HG03108 (cell line): Measurements from ENCODE around the gene RPS27L.
A peak's percentile ranks its signal among the peaks of the same experiment; 100 is the strongest.

ENCODE experiments used
- ATAC-seq: cut with Tn5 transposase; IDR thresholded peaks from one replicate; pipeline ENCODE4 v1.9.1; 2021; ENCODE audit warnings: moderate library complexity; ENCODE audit not compliant: unreplicated experiment

Gene RPS27L

DNA sequence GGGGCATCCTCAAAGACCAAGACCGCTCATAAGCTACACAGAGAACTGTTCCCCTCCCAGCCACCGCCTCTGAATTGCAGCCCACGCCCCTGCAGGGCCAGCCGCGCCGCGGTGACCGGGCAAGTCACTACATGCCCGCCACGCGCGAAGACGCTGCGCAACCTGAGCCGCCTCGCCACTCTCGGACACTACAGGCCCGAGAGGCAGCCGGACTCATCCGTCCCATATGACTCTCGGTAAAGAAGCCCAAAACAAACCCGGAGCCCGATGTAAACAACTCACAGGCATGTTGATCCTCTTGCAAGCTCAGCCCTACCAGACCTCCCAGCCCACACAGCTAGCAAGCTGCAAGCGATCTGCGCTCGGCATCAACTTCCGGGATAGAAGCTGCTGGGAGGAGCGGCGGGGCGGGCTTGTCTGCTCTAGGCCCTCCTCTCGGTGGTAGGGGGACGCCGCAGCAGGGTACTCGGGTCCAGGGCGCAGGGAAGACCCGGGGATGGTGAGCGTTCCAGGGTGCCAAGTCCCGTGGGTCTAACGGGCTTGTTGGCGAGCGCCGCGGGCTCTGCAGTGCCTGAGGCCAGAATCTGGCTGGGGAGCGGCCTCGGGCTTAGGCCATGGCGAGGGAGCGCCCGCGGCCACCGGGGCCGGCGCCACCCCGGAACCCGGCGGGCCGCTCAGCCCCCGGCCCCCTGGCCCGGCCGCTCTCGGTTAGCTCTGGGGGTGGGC, at the start of gene RPS27L:
RPS27L (minus strand) TSS at position 360 of the 726 bp plus-strand sequence; CDS start at position 288, 72 bp downstream.
- peak; percentile 94 for ATAC-seq

- no peak for ATAC-seq
These were observed 48.8 kb upstream of the RPS27L start for GRCh38 chr15:63206079-63206478.

DNA sequence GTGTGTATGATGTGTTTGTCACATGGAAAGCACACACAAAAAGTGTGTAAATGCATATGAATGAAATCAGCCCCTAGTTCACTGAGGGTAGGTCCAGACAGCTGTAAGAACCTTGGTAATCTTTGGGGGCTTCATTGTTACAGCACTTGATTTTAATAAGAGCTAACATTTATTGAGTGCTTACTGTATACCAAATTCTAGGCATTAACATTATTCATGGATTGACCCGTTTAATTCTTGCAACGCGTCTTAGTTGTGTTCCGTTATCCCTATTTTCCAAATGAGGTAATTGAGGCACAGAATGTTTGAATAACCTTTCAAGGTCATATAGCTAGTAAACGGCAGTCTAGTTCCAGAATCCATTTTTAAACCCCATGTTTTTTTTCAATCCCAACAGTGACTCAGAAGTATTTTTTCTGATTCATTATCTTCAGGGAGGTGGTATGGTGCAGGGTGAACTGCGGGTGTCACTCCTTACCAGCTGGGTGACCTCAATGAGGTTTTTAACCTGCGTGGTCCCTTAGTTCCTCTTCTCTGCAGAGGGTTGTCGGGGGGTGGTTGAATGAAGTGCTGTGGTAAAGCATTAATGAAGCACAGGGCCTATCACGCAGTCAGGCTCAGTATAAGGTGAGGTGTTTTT, 46.3 kb upstream of the RPS27L start:
- ATAC-seq, result no peak

DNA sequence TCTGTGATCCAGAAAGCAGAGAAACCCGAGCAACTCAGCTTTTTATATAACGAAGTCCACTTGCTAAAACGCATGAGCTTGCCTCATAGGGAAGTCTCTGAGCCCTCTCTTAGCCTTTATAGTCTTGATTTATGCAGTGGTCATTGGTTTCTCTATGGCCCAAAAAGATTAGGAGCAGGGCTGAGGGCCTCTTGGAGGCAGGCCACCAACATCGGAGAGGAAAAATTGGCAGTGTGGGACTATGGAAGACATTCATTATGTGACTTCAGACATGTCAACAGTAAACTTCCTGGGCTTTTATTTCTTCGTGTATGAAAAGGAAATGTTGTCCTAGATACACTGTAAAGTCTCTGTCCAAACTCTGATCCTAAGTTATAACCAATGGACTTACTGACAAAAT, 45.6 kb upstream of the RPS27L start:
- ATAC-seq, result no peak

GRCh38 chr15:63200464-63201249, 43.4 kb upstream of the RPS27L start:
- no peak for ATAC-seq

GRCh38 chr15:63198371-63199250, 41.3 kb upstream of the RPS27L start:
- no peak for ATAC-seq

- ATAC-seq, result no peak
These were observed 40.3 kb upstream of the RPS27L start for GRCh38 chr15:63197626-63198025.

DNA sequence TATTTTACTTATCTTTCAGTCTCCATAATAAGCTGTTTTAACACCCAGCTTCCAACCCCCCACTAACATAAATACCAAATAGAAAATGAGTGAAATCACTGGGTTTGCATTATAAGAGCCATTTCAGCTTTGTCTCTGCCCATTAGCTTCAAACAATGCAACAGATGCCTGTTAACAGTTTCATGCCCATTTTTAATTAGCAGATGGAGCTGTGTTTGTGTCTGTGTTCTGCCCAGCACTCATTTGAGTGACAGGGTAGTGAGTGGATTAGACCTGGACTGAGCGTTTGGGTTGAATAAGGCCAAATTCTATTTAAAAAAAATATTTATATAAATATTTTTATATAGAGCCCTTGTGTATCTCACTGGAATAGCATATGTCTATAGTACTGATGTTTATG, 39.6 kb upstream of the RPS27L start:
- no peak for ATAC-seq

GRCh38 chr15:63195569-63196015, 38.3 kb upstream of the RPS27L start:
- no peak for ATAC-seq

- ATAC-seq, result no peak
These were observed 37.7 kb upstream of the RPS27L start for GRCh38 chr15:63194880-63195568.

DNA sequence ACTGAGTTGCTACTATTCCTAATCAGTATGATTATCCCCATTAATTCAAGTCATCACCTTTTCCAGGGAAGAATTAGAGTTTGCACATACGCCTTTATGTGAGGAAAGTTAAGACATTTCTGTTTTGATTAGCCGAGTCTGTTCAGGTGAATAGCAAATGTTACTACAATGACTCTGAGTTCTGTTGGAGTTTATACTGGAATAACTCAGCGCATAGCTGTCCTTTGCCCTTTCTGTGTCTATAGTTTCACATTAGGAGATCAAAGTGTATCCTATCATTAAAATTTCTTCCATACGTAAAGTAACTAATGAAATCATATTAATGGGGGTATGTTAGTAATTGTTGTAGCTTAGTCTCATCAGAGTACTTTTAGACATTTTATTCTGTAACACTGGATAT, 37.0 kb upstream of the RPS27L start:
- no peak for ATAC-seq

DNA sequence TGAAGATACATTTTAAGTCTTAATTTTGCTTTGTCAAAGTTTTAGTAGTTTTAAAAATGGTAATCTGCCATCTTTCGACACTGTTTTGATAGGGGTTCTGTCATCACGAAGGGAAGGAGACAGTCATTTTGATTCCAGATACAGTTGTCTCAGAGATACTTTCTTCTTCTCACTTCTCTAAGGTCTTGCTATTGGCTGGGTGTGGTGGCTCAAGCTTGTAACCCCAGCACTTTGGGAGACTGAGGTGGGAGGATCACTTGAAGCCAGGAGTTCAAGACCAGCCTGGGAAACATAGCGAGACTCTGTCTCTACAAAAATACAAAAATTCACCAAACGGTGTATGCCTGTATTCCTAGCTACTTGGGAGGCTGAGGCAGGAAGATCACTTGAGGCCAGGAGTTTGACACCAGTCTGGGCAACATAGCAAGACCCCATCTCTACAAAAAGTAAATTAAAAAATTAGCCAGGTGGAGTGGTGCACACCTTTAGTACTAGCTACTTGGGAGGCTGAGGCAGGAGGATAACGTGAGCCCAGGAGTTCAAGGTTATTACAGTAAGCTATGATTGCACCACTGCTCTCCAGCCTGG, 35.4 kb upstream of the RPS27L start:
- ATAC-seq, result no peak

GRCh38 chr15:63191895-63192618, 34.8 kb upstream of the RPS27L start:
- peak; percentile 31 for ATAC-seq

DNA sequence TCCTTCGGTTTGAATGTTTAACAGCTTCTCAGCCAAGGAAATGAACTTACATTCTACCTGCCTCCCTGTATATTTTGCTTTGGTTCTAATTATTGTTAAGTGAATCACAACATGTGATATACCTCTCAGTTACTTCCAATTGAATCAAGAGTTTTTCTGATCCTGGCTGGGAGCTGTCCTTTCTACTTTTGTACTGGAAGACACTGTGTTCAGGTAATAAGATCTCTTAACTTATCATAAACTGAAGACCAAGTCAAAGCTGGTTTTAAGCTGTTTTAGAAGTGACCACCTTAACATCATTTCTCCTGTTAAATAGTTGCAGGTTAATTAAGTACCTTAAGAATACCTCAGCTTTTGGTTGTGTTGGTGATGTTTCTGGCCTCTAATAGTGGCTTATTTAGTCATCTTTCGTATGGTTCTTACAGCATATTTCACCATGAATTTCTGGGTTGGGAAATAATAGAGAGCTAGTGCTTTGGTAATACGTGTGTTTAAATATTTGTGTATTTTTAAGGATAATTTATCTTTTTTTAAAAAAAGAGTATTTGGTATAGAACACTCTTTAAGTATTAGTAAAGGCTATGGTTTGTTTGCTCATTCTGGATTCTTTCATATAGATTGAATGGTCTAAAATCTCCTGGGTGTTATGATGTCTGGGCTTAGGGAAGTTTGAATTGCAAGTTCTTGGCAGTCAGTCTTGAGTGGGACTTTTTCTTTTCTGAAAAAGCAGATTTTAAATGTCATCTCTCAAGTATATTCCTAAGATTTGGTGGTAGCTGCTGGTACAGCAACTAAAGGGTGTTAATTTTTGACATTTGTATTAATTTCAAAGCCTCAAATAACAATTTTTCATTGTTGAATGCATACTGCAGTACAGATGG, 33.7 kb upstream of the RPS27L start:
- no peak for ATAC-seq

DNA sequence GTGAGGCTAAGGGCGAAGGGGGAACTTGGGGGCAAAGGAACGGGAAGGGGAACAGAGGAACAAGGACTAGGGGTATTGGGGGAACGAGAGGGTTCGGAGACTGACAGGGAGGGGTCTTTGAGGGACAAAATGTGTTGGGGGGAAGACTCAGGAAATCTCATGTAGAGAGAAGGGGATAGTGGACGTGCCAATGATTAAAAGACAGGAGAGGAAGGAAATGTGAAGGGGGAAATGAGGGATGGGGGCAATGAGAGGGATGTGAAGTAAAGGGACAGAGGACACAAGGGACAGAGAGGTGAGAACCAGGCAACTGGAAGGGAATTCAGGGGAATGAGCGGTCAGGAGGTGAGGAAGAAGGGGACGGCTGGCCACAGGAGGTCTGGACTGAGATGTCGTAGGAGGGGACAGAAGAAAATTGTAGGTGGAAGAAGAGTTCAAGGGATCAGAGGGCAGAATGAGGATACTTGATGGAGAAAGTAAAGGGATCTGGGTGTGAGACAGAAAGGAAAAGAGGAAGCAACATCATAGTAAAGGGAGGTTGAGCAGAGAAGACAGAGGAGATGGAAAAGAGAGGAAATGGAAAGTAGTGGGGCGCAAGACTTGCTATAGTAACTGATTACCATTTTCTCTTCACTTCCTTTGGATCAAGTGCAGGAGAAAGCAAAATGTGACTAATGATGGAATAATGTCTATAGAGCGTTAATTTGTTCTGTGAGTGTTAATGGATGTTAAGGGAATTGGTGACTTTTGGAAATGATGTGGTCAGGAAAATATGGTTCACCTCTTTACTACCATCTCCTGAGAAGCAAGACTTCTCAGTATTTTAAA, 32.9 kb upstream of the RPS27L start:
- no peak for ATAC-seq

DNA sequence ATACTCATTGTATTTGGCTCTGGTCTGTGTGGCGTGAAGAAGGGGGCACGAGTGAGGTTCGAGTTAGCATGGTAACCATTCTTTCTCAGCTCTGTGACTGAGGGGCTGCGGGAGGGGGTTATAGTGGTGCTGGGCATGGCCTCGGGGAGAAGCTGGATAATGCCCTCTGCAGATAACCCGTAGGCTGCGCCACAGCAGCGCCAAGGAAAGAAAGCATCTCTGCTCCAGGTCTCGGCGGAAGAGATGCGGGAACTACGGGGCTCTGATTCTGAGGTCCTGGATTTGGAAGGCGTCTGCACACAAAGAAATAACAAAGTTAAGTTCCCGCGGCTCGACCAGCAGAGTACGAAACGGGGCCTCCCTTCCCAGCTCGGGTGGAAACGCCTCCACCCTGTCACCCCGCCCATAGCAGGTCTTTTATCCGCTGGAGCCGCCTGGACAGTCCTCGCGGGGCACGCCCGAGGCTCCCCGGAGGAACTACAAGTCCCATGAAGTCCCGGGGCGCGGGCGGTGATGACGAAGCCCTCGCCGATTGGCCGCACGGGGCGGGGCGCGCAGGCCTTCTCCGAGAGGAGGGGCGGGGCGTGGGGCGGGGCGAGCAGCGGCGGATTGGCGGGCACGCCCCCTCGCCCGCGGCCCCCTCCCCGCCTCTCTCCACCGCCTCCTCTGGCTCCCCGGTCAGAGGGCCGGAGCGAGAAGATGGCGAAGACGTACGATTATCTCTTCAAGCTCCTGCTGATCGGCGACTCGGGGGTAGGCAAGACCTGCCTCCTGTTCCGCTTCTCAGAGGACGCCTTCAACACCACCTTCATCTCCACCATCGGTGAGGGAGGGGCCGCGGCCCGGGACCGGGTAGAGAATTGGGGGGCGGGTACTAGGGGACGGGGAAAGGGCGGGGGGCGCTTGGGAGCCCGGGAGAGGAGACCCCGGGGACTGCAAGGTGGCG, 31.9 kb upstream of the RPS27L start, which contains the start of gene RAB8B:
RAB8B (plus strand) TSS at position 681 of the 946 bp plus-strand sequence; CDS start at position 700, 19 bp downstream.
- ATAC-seq, result peak; percentile 66
